Neural crest cell (in vitro differentiated cells): Measurements from ENCODE around the gene OLA1. TPM values are rescaled to one million over a fixed set of nuclear protein-coding genes. Genes with fewer than 3 reads are reported as not detected.
"Not testable (repeated sequence)": the region's sequence is repeated elsewhere in the genome, so short reads cannot be mapped to it uniquely, and the experiment has no call there.

Experiments
- DNase-seq: peaks from one replicate; pipeline ENCODE4 v3.0.0; 2021; ENCODE audit warnings: low read depth, mixed read lengths, low spot score
- H3K27ac Mint-ChIP-seq: one replicate; pipeline ENCODE4 v1.8.0; 2021; ENCODE audit warnings: mild to moderate bottlenecking, mixed read lengths; ENCODE audit not compliant: unreplicated experiment
- H3K27me3 Mint-ChIP-seq: 2 replicates; pipeline ENCODE4 v1.8.0; 2021; ENCODE audit warnings: low read depth, mild to moderate bottlenecking, mixed read lengths
- H3K36me3 Mint-ChIP-seq: 2 replicates; pipeline ENCODE4 v1.8.0; 2021; ENCODE audit warnings: low read depth, mild to moderate bottlenecking, mixed read lengths
- H3K4me1 Mint-ChIP-seq: 2 replicates; pipeline ENCODE4 v1.8.0; 2021; ENCODE audit warnings: mixed read lengths
- H3K4me3 Mint-ChIP-seq: one replicate; pipeline ENCODE4 v1.8.0; 2021; ENCODE audit warnings: mild to moderate bottlenecking, mixed read lengths
- H3K9me3 Mint-ChIP-seq: 2 replicates; pipeline ENCODE4 v1.8.0; 2021; ENCODE audit warnings: mixed read lengths
- CTCF ChIP-seq: fragments of 200-600 bp; sonication (generic); conservative IDR thresholded peaks from 2 replicates; pipeline ENCODE4 v1.5.0; 2021; ENCODE audit warnings: antibody characterized with exemption, mild to moderate bottlenecking
- total RNA-seq: library from RNA; stranded (reverse); gene quantifications from 2 replicates; pipeline ENCODE4 v1.2.1, GENCODE V29; 2021

The OLA1 gene
- total RNA-seq, 1 donor from 2014 or later, result 170 TPM

- Mint-ChIP-seq H3K4me1 (peaks cover 3% of the 10 kb centered on the region), H3K27me3 (no peaks in the 10 kb centered on the region), H3K27ac (no peak overlapping the region), H3K9me3 (no peaks in the 10 kb centered on the region), H3K36me3 (no peaks in the 10 kb centered on the region), H3K4me3 (no peak overlapping the region)
- no peak for TF ChIP-seq CTCF
- DNase-seq, result no peak
Measured at GRCh38 chr2:174280596-174280995, 32.3 kb upstream of the OLA1 start.

- DNase-seq, H3K4me1 Mint-ChIP-seq, H3K36me3 Mint-ChIP-seq, H3K27ac Mint-ChIP-seq, H3K9me3 Mint-ChIP-seq, H3K4me3 Mint-ChIP-seq: not testable (repeated sequence)
- H3K27me3 Mint-ChIP-seq, result peaks cover 11% of the 10 kb centered on the region
Measured at GRCh38 chr2:174270263-174270662, 21.9 kb upstream of the OLA1 start.

- Mint-ChIP-seq H3K36me3 (no peaks in the 10 kb centered on the region), H3K4me3 (no peak overlapping the region), H3K4me1 (no peaks in the 10 kb centered on the region)
Measured at GRCh38 chr2:174266288-174266687, 18.0 kb upstream of the OLA1 start.

GRCh38 chr2:174263997-174264396 is 15.7 kb upstream of the OLA1 start:
- no peak for DNase-seq
- Mint-ChIP-seq H3K9me3 (peaks cover 2% of the 10 kb centered on the region), H3K36me3 (no peaks in the 10 kb centered on the region), H3K4me1 (no peaks in the 10 kb centered on the region), H3K27me3 (peaks cover 11% of the 10 kb centered on the region), H3K4me3 (no peak overlapping the region), H3K27ac (no peak overlapping the region)
- TF ChIP-seq CTCF, result no peak

More at GRCh38 chr2:174266288-174266687, 18.0 kb upstream of the OLA1 start:
- Mint-ChIP-seq H3K27me3 (peaks cover 11% of the 10 kb centered on the region), H3K9me3 (peaks cover 2% of the 10 kb centered on the region), H3K27ac (no peak overlapping the region)
- no peak for DNase-seq
- TF ChIP-seq CTCF, result no peak

GRCh38 chr2:174259981-174260380 is 11.6 kb upstream of the OLA1 start:
- no peak for DNase-seq
- no peak for TF ChIP-seq CTCF
- Mint-ChIP-seq H3K4me1 (no peaks in the 10 kb centered on the region), H3K36me3 (no peaks in the 10 kb centered on the region), H3K27ac (no peak overlapping the region), H3K4me3 (no peak overlapping the region), H3K9me3 (no peaks in the 10 kb centered on the region), H3K27me3 (no peaks in the 10 kb centered on the region)

- Mint-ChIP-seq H3K4me1 (peaks cover 1% of the 10 kb centered on the region), H3K4me3 (no peak overlapping the region), H3K27ac (no peak overlapping the region), H3K27me3 (no peaks in the 10 kb centered on the region), H3K9me3 (peaks cover 4% of the 10 kb centered on the region), H3K36me3 (no peaks in the 10 kb centered on the region)
- no peak for DNase-seq
- TF ChIP-seq CTCF, result no peak
Measured at GRCh38 chr2:174254267-174254666, 5.9 kb upstream of the OLA1 start.
